GM12865 (cell line): ENCODE data around the gene ZXDC.

Experiments used
- DNase-seq: peaks from one replicate; pipeline ENCODE4 v3.0.0; 2010; ENCODE audit warnings: low read depth
- H3K4me3 ChIP-seq: 2 replicates; pipeline ENCODE4 v1.5.1; 2011; ENCODE audit warnings: mild to moderate bottlenecking, low read depth, low read length, control low read depth
- TF ChIP-seq, protein P1 (sequence below): IDR thresholded peaks from 2 replicates; pipeline ENCODE4 v1.5.1; 2011; ENCODE audit warnings: low read length, control low read depth, low read depth, inconsistent platforms; ENCODE audit not compliant: insufficient read depth; ENCODE audit errors: missing control alignments

The ZXDC gene

DNA sequence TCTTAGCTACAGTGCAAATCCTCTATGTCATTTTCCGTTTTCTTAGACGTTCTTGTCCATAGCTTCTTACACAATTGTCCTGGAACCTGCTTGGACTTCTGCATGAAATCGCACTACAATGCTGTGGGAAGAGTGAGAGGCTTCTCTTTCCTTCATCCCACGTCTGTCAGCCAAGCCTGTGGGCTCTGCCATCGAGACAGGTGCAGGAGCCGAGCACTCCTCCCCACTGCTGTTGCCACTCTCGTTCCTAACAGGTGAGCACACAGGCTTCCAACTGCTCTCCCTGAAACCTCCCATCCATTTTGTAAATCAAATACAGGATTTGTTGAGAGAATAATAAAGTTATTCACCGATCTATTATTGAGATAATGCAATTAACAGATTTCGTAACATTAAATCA is 23.5 kb downstream of the ZXDC start:
- DNase-seq, result no peak
- TF ChIP-seq, protein P1, sequence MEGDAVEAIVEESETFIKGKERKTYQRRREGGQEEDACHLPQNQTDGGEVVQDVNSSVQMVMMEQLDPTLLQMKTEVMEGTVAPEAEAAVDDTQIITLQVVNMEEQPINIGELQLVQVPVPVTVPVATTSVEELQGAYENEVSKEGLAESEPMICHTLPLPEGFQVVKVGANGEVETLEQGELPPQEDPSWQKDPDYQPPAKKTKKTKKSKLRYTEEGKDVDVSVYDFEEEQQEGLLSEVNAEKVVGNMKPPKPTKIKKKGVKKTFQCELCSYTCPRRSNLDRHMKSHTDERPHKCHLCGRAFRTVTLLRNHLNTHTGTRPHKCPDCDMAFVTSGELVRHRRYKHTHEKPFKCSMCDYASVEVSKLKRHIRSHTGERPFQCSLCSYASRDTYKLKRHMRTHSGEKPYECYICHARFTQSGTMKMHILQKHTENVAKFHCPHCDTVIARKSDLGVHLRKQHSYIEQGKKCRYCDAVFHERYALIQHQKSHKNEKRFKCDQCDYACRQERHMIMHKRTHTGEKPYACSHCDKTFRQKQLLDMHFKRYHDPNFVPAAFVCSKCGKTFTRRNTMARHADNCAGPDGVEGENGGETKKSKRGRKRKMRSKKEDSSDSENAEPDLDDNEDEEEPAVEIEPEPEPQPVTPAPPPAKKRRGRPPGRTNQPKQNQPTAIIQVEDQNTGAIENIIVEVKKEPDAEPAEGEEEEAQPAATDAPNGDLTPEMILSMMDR, result no peak
- H3K4me3 ChIP-seq, result no peak overlapping the region

DNA sequence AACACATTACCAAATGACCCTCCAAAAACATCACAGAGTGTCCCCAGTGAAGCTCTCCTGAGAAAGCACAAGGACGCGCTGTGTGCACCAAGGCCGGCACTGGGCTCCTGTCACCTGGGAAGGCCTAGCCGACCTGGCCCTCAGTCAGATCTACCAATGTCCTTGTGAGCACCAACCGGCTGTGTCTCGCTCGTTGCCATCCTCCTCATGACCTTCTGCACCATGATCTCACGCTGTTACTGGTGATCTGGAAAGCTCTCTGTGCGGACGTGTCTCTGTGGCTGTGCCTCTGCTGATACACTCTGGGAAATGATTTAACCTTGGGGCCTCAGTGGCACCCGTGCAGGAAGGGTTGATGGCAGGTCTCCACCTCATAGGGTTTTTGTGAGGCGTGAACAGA is 24.2 kb downstream of the ZXDC start:
- H3K4me3 ChIP-seq, result no peak overlapping the region
- TF ChIP-seq, protein P1, result no peak
- no peak for DNase-seq

DNA sequence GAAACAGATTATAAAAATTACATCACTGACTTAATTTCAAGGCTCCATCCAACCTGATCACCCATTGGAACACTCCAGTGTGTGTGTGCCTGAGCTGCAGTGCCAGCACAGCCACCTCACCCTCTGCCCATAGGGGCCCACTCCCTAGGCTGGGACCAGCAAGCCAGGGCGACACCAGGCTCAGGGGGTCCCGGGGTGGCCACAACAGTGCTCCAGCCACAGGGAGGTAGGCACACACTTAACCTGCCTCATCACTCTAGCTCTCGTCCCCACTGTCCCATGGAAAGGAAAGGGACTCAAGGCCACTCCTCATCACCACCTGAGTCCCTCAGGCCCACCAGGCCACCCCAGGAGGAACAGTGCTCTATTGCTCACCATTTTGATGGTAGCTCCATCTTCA is 24.9 kb downstream of the ZXDC start:
- no peak overlapping the region for H3K4me3 ChIP-seq
- DNase-seq, result no peak
- TF ChIP-seq, protein P1, result no peak

DNA sequence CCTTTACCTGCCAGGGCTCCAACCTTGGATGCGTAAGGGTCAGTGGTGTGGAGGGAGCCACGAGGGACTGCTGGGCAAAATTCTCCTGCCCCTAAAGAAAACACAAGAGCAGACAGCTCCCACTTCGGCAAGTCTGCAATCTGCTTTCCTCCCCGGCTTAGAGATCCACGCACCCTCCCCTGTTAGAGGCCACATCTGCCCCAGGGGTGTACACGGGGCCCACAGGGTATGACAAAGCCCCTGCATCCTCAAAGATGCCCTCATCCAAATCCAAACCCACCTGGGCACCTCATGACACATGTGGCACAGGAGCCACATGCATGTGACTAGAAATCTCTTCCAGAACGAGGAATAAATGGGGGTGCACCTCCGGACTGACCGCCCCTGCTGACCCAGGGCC is 25.5 kb downstream of the ZXDC start:
- H3K4me3 ChIP-seq, result no peak overlapping the region
- DNase-seq, result no peak
- TF ChIP-seq, protein P1, result no peak

DNA sequence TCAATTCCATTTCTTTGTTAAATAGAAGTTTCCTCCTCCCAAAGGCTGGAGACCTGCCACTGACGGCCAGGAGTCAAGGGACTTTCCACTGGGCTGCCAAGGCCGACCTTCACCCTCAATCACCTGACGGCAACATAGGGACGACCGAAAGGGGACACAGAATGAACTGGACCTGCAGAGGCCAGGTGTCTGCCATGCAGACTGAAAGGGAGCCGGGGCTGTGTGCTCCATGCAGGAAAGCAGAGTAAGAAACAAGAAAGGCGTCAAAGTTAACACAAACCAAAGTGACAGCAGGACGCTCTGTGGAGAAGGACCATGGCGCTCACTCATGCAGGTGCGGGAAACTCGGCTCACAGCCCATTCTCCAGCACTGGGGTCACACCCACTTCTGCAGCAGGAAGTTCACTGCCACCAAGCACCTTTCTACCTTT is 26.1 kb downstream of the ZXDC start:
- no peak overlapping the region for H3K4me3 ChIP-seq
- TF ChIP-seq, protein P1, result no peak
- no peak for DNase-seq

DNA sequence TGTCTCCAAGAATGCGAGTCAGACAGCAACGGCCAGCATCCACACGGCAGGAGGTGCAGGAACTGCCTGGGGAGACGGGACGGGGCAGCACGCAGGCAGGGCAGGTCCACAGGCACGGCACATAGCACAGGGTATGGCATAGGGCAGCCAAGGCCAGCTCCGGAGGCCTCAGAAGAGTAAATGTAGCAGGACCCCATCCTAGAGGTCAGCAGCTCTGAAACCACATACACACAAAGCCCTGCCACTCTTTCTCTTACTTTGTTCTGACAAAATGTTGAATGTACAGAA is 26.9 kb downstream of the ZXDC start:
- DNase-seq, result no peak
- no peak overlapping the region for H3K4me3 ChIP-seq
- TF ChIP-seq, protein P1, result no peak

DNA sequence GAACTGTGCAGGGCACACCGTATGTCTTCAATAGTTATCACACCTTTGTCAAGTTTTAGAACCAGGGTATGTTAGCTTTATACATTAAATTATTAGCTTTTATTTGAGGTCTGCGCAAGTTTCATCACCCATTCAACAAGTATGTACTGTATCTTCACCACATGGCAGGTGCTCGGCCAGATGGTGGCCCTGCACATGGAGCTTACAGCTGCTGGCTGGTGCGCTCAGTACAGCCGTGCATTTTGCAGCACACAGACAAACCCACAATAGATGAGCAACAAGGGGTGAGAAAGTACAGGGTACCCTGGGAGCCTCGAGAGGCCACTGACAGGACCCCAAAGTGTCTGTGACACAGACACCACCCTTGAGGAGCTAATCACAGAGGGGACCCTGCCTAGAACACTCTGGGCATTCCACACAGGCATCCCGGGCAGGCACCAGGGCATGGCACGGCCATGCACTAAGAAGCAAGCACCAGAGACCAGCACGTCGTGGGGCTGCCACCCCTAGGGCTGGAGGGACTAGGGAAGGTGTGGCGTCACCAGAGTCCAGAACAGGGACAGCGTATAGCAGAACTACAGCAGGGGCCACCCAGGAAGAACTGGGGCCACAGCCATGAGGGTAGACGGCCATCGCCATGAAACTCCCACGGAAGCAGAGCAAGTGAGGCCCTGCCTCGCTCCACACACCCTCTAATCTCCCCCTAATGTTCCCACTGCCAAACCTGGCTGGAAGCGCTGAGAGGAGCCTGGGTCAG is 27.4 kb downstream of the ZXDC start:
- no peak overlapping the region for H3K4me3 ChIP-seq
- DNase-seq, result no peak
- TF ChIP-seq, protein P1, result no peak
